Fibroblast of lung (primary cell): Measurements from ENCODE around the gene PBX1.

Experiments used
- CTCF ChIP-seq, 2 donors: IDR thresholded peaks in 1 of 2; conservative IDR thresholded peaks in 1 of 2; 1 replicate in 1 of 2; 2 replicates in 1 of 2; pipeline ENCODE4 v1.5.1; 2011 to 2012; ENCODE audit warnings: low read length in 2 of 2, control low read depth in 1 of 2, inconsistent platforms in 1 of 2, low read depth in 1 of 2, mild to moderate bottlenecking in 1 of 2
- EZH2 ChIP-seq: IDR thresholded peaks from 2 replicates; pipeline ENCODE4 v1.5.1; 2012; ENCODE audit warnings: low read length, control low read depth, mild to moderate bottlenecking; ENCODE audit errors: missing control alignments

- no peak for TF ChIP-seq CTCF (conservative IDR thresholded peaks at IDR 0.05 in 1 of 2, IDR thresholded peaks at IDR 0.05 in 1 of 2; ENCODE audit: low read depth in 1 of 2, low read length in 2 of 2)
- TF ChIP-seq EZH2 = no peak
Measured at GRCh38 chr1:164562947-164563520, 4.0 kb downstream of the PBX1 start.
